Activated CD8-positive, alpha-beta memory T cell treated with anti-CD3 and anti-CD28 coated beads, Interleukin-2, amount 10 ng/mL, durations not matched to agents 7 days and 5 days (primary cell): Measurements from ENCODE around the gene KHNYN. TPM values are rescaled to one million over a fixed set of nuclear protein-coding genes. Genes with fewer than 3 reads are reported as not detected.
"Not testable (repeated sequence)": the region's sequence is repeated elsewhere in the genome, so short reads cannot be mapped to it uniquely, and the experiment has no call there.

Experiments used
- ATAC-seq: fragments of 150-1000 bp; cut with Tn5 transposase; one replicate; pipeline ENCODE4 v1.10.0; 2021; ENCODE audit warnings: moderate library complexity
- CTCF ChIA-PET: fragments of 350-600 bp; sonication (Branson Sonifier 250); formaldehyde crosslinking; loops from one replicate; lab custom pipeline; 2021; ENCODE audit warnings: antibody characterized with exemption; lab: Charles Lee
- DNase-seq: peaks from one replicate; pipeline ENCODE4 v3.0.0-alpha.2; 2020
- H3K27ac Mint-ChIP-seq: one replicate; pipeline ENCODE4 v1.8.0; 2021; ENCODE audit warnings: mild to moderate bottlenecking, mixed read lengths
- H3K27me3 Mint-ChIP-seq: one replicate; pipeline ENCODE4 v1.8.0; 2021; ENCODE audit warnings: mixed read lengths
- H3K36me3 Mint-ChIP-seq: one replicate; pipeline ENCODE4 v1.8.0; 2021; ENCODE audit warnings: mild to moderate bottlenecking, mixed read lengths
- H3K4me1 Mint-ChIP-seq: one replicate; pipeline ENCODE4 v1.8.0; 2021; ENCODE audit warnings: mixed read lengths
- H3K4me3 Mint-ChIP-seq: one replicate; pipeline ENCODE4 v1.8.0; 2021; ENCODE audit warnings: mild to moderate bottlenecking, moderate library complexity, mixed read lengths
- H3K9me3 Mint-ChIP-seq: one replicate; pipeline ENCODE4 v1.8.0; 2022; ENCODE audit warnings: low read depth, mixed read lengths
- total RNA-seq, 2 experiments: library from RNA; stranded (reverse); gene quantifications; one replicate each; pipeline ENCODE4 v1.2.3, GENCODE V29; 2021

Gene KHNYN
- total RNA-seq, 2 experiments from 2014 or later, result 73.3 to 81.2 TPM

DNA sequence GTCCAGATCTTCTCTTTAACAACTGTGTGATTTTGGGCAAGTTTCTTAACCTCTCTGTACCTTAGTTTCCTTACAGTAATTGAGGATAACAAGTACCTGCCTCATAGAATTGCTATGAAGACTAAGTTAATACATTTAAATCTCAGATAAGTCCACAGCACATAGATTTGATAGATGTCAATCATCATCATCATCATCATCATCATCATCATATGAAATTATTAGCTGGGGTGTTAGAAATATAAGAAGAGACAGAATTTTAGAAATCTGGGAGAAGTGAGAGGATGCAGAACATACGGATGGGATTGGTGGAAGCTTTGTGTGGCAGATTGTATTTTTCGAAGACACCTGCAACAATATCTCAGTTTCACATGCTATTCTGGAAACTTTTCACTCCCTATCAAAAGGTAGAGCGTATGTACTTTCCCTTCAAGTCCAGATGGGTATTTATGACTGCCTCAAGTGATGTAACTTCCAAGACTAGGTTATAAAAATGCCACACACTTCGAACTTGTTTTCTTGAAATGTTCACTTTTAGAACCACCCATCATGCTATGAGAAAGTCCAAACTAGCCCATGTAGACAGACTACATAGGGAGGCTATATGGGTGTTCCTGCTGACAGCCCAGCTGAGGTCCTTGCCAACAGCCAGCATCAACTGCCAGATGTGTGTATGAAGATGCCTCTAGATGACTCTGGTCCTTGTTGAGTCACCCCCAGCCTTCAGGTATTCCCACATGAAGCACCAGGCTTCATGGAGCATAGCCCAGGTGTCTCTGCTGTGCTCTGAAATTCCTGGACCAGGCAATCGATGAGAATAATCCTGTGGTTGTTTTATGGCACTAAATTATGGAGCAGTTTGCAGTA is 33.5 kb downstream of the KHNYN start:
- Mint-ChIP-seq H3K4me1 (peaks cover 11% of the 10 kb centered on the region), H3K4me3 (no peak overlapping the region), H3K27me3 (no peaks in the 10 kb centered on the region), H3K9me3 (peaks cover 3% of the 10 kb centered on the region), H3K27ac (no peak overlapping the region), H3K36me3 (peaks cover 4% of the 10 kb centered on the region)
- ATAC-seq (no peak), DNase-seq (no peak)
- CTCF ChIA-PET, result no interaction called here

DNA sequence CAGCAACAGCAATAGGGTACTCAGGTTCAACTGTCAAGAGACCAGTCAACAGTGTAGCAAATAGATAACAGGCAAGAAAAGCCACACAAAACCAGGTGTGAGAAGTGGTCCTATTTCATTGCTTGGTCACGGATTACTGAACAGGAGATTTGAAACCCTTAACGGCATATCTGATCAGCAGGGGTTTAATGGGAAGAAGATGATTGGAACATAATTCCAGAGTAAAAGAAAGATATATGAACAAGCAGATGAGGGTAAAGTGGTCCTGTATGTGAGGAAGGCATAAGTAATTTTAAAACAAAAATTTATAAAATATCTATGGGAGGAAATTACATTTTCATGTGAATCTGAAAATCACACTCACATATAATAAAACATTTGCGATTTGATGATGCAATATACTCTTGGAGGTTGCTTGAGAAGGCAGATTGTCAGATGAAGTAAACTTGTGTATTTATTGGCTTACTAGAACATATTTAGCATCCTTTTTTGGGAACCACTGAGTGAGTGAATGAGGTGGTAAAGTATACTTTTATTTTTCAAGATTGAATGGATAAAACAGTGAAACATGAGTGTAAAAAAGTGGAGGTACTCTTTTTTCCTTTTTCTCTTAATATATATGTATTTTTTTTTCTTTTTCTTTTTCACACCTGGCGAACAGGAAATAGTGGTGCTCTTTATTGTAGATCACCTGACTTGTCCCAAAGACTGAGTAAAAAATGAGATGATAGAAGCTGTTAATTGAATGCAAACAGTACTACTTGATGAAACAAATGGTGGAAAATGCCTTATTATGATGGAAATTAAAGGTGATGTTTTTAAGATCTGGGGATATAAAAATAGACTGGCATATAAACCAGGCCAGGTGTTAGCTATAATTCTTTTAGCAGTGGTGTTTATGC is 34.4 kb downstream of the KHNYN start:
- no peaks in the 10 kb centered on the region for H3K27me3 Mint-ChIP-seq
- peaks cover 11% of the 10 kb centered on the region for H3K4me1 Mint-ChIP-seq
- H3K4me3 Mint-ChIP-seq, result no peak overlapping the region
- DNase-seq, result no peak
- H3K27ac Mint-ChIP-seq, result no peak overlapping the region
- no peak for ATAC-seq
- CTCF ChIA-PET, result no interaction called here
- H3K9me3 Mint-ChIP-seq, result peaks cover 3% of the 10 kb centered on the region
- H3K36me3 Mint-ChIP-seq, result peaks cover 4% of the 10 kb centered on the region

DNA sequence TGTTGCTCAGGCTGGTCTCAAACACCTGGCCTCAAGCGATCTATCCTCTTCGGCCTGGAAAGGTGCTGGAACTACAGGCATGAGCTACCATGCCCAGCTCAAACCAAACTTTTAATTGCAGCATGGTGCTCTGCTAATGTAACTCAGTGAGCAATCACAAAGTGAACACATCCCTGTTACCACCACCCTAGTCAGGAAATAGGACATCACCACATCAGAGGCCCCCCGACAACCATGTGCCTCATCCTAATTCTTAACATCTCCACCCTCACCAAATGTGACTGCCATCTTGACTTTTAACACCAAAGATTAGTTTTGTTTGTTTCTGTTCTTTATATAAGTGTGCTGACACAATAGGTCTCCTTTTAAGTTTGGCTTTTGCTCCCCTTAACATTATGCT is 35.6 kb downstream of the KHNYN start:
- H3K4me3 Mint-ChIP-seq, result no peak overlapping the region
- no peak overlapping the region for H3K27ac Mint-ChIP-seq
- peaks cover 3% of the 10 kb centered on the region for H3K9me3 Mint-ChIP-seq
- no peaks in the 10 kb centered on the region for H3K27me3 Mint-ChIP-seq
- CTCF ChIA-PET, result no interaction called here
- peaks cover 11% of the 10 kb centered on the region for H3K4me1 Mint-ChIP-seq
- peaks cover 4% of the 10 kb centered on the region for H3K36me3 Mint-ChIP-seq
- no peak for DNase-seq
- no peak for ATAC-seq

DNA sequence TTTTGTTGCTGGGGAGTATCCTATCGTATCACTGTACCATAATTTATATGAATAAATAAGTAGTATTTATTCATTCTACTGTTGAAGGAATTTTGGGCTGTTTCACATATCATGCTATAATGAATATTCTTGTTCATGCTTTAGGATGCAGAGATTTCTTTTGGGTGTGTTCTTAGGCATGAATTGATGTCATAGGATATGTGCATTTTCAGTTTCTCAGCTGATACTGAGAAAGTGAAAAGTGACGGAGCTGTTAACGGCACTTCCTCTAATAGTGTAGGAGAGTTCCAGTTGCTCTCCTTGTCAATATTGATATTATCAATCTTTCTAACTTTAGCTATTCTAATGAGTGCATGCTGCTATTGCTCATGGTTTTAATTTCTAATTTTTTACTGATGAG is 36.1 kb downstream of the KHNYN start:
- Mint-ChIP-seq H3K9me3 (peaks cover 3% of the 10 kb centered on the region), H3K4me3 (no peak overlapping the region), H3K36me3 (peaks cover 3% of the 10 kb centered on the region), H3K27me3 (no peaks in the 10 kb centered on the region), H3K4me1 (peaks cover 11% of the 10 kb centered on the region), H3K27ac (no peak overlapping the region)
- DNase-seq (no peak), ATAC-seq (no peak)
- CTCF ChIA-PET, result no interaction called here

DNA sequence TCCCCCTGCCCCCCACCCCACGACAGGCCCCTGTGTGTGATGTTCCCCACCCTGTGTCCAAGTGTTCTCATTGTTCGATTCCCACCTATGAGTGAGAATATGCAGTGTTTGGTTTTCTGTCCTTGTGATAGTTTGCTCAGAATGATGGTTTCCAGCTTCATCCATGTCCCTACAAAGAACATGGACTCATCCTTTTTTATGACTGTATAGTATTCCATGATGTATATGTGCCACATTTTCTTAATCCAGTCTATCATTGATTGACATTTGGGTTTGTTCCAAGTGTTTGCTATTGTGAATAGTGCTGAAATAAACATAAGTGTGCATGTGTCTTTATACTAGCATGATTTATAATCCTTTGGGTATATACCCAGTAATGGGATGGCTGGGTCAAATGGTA is 40.7 kb downstream of the KHNYN start:
- H3K9me3 Mint-ChIP-seq, H3K4me3 Mint-ChIP-seq, ATAC-seq, CTCF ChIA-PET, DNase-seq, H3K4me1 Mint-ChIP-seq, H3K36me3 Mint-ChIP-seq, H3K27ac Mint-ChIP-seq, H3K27me3 Mint-ChIP-seq: not testable (repeated sequence)

DNA sequence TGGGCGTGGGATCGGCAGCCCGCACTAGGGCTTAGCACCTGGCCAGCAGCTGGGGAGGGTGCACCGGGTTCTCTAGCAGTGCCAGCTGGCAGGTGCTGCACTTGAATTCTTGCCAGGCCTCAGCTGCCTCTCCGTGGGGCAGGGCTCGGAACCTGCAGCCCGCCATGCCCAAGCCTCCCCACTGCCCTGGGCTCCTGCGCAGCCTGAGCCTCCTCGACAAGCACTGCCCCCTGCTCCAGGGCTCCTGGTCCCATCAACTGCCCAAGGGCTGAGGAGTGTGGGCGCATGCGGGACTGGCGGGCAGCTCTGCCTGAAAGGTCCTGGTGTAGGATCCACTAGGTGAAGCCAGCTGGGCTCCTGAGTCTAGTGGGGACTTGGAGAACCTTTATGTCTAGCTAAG is 43.5 kb downstream of the KHNYN start:
- Mint-ChIP-seq H3K4me1 (no peaks in the 10 kb centered on the region), H3K36me3 (no peaks in the 10 kb centered on the region), H3K9me3 (no peaks in the 10 kb centered on the region), H3K27ac (no peak overlapping the region), H3K4me3 (no peak overlapping the region), H3K27me3 (no peaks in the 10 kb centered on the region)
- no peak for ATAC-seq
- CTCF ChIA-PET, result interaction anchor here (1.4 kb wide), 1 partner anchor 661 kb away, joined by 3 read pairs; no protein-coding TSS in a partner anchor
- no peak for DNase-seq

DNA sequence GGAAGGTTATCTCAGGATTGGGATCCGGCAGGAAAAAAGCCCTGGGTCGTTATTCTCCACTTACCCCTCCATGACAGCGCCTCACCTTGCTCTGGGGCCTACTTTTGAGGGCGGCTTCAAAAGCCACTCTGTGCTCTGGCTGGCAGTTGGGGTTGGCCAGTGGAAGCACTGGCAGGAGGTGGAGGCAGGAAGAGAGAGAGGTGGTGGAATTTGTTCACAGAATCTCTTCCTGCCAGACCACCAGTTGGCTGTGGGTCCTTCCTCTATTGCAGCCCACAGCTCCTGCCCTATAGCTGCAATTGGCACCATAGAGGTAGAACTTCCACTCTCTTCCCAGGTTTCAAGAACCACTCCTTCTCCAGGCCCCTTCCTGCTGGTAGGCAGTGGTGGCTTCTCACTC is 45.5 kb downstream of the KHNYN start:
- H3K9me3 Mint-ChIP-seq, result no peaks in the 10 kb centered on the region
- no peak overlapping the region for H3K4me3 Mint-ChIP-seq
- no peaks in the 10 kb centered on the region for H3K27me3 Mint-ChIP-seq
- CTCF ChIA-PET, result interaction anchor here (0.9 kb wide), 1 partner anchor 16 kb away, joined by 3 read pairs; no protein-coding TSS in a partner anchor
- H3K4me1 Mint-ChIP-seq, result no peaks in the 10 kb centered on the region
- no peak overlapping the region for H3K27ac Mint-ChIP-seq
- DNase-seq (no peak), ATAC-seq (no peak)
- no peaks in the 10 kb centered on the region for H3K36me3 Mint-ChIP-seq

DNA sequence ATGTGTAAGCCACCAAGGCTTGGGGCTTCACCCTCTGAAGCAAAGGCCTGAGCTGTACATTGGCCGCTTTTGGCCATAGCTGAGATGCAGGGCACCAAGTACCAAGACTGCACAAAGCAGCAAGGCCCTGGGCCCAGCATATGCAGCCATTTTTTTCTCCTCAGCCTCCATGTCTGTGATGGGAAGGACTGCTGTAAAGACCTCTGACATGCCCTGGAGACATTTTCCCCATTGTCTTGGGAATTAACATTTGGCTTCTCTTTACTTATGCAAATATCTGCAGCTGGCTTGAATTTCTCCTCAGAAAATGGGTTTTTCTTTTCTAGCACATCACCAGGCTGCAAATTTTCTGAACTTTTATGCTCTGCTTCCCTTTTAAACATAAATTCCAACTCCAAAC is 50.2 kb downstream of the KHNYN start:
- peaks cover 20% of the 10 kb centered on the region for H3K4me1 Mint-ChIP-seq
- DNase-seq, H3K4me3 Mint-ChIP-seq, ATAC-seq, H3K9me3 Mint-ChIP-seq, H3K36me3 Mint-ChIP-seq, H3K27me3 Mint-ChIP-seq, H3K27ac Mint-ChIP-seq, CTCF ChIA-PET: not testable (repeated sequence)

DNA sequence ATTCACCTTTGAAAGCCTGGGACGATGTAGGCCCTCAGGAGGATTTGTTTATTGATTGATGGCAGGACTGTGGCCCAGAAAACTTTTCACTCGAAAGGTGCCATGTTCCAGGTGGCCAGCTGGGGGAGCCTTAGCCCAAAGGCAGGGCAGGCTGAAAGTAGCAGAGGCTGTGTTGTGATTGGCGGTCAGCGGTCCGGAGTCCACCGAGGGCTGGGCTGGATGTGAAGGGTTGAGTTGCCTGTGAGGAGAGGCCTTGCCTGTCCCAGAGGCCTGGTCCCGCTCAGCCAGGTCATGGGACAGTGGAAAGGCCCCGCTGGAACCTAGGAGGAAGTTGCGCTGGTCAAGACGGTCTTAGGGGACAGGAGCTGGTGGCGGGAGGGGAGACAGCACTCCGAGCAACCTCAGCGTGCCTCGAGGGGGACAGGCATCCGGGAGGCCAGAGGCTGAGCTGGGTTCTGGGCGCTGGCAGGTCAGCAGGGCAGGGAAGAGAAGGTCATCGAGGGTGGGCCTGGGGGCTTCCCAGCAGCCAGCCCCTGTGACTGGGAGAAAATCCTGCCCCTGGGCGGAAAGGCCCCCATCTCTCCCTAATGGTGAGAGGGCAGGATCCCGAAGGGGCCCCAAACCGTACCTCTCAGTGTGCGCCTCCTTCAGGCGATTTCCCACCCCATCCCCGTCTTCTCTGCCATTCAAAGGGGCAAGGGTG is 52.0 kb downstream of the KHNYN start:
- Mint-ChIP-seq H3K4me1 (peaks cover 20% of the 10 kb centered on the region), H3K9me3 (no peaks in the 10 kb centered on the region), H3K4me3 (peak overlapping the region; percentile 38), H3K27me3 (no peaks in the 10 kb centered on the region), H3K27ac (peak overlapping the region; percentile 71), H3K36me3 (no peaks in the 10 kb centered on the region)
- peak; percentile 82 for ATAC-seq
- DNase-seq, result peak; percentile 71
- CTCF ChIA-PET, result interaction anchor here (0.6 to 5.5 kb wide), 13 partner anchors 9 to 651 kb away, joined by 3 to 26 read pairs (median 3); partner anchors contain the start of genes GZMB and GZMH

DNA sequence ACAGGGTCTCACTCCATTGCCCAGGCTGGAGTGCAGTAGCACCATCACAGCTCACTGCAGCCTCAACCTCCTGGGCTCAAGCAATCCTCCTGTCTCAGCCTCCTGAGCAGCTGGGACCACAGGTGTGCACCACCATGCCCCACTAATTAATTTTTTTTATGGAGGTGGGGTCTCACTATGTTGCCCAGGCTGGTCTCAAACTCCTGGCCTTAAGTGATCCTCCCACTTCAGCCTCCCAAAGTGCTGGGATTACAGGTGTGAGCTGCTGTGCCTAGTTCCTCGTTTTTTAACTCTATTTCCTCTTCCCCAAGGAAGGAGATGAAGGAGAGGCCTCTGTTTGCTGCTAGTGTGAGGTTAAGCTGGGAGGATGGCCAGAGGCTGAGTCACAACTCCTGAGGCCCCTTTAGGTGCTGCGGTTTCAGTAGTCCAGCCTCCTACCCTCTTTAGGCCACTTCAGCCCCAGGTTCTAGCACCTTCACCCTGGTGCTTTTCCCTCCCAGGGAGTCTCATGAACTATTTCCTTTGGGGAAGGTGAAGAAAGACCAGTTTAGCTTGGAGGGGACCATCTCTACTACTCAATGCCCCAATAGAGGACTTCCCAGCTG is 53.0 kb downstream of the KHNYN start:
- H3K27me3 Mint-ChIP-seq, H3K4me3 Mint-ChIP-seq, ATAC-seq, H3K9me3 Mint-ChIP-seq, DNase-seq, H3K27ac Mint-ChIP-seq, H3K36me3 Mint-ChIP-seq: not testable (repeated sequence)
- CTCF ChIA-PET, result interaction anchor here (0.6 to 5.5 kb wide), 7 partner anchors 26 to 227 kb away, joined by 3 to 26 read pairs (median 7); partner anchors contain the start of gene GZMB
- H3K4me1 Mint-ChIP-seq, result peaks cover 20% of the 10 kb centered on the region

DNA sequence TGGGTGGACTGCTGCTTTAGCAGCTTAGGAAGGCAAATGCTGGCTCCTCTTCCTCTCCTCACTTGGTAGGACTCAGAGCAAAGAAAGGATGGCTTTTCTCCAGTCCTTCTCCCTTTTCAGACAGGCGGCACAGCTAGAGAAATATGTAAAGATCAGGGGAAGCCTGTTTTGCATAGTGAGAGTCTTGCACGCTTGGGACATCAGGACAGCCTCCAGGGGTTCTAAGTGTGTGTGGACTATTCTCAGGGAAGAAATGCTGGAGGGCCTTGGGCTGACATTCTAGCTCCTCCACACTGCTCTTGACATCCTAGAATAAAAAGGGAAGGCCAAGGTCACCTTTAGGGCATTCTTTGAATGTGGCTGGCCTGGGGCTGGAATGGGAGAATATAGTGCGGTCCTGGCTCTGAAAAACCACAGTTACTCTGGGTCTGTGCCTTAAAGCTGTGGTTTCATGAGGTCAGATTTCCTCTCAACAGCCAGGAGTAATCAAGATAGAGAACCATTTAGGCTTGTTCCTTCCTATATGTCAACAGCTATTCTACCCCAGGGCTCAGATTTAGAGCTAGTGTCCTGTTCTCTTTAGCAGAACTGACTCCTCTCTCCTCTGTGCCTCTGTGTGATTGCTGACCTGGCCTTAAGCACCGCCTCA is 54.0 kb downstream of the KHNYN start:
- Mint-ChIP-seq H3K27me3 (no peaks in the 10 kb centered on the region), H3K4me3 (no peak overlapping the region), H3K9me3 (no peaks in the 10 kb centered on the region), H3K36me3 (no peaks in the 10 kb centered on the region), H3K4me1 (peaks cover 20% of the 10 kb centered on the region), H3K27ac (peak overlapping the region; percentile 68)
- peak; percentile 65 for ATAC-seq
- DNase-seq, result no peak
- CTCF ChIA-PET, result interaction anchor here (0.6 to 5.5 kb wide), 12 partner anchors 22 to 649 kb away, joined by 3 to 26 read pairs (median 4); partner anchors contain the start of gene GZMB
